Left lung (tissue), 10 donors: Measurements from ENCODE around the gene ACAA1. TPM values are rescaled to one million over a fixed set of nuclear protein-coding genes. Genes with fewer than 3 reads are reported as not detected.
A peak's percentile ranks its signal among the peaks of the same experiment; 100 is the strongest.

Experiments used
- ATAC-seq: fragments of 200-7000 bp; cut with Tn5 transposase; one replicate; pipeline ENCODE4 v1.9.1; 2020; ENCODE audit warnings: moderate library complexity
- DNase-seq, 4 donors: peaks; one replicate each; pipeline ENCODE4 v3.0.0-alpha.2; 2013 to 2020
- H3K27ac ChIP-seq, 2 donors: fragments of 200-600 bp; sonication (generic) in 1 of 2; one replicate each; pipeline versions ENCODE4 v1.5.0 to v1.8.0; 2020 to 2021
- H3K27me3 ChIP-seq, 2 donors: fragments of 200-600 bp; sonication (generic) in 1 of 2; one replicate each; pipeline versions ENCODE4 v1.5.0 to v1.8.0; 2020 to 2021
- H3K36me3 ChIP-seq, 2 donors: fragments of 200-600 bp; sonication (generic) in 1 of 2; one replicate each; pipeline versions ENCODE4 v1.5.0 to v1.8.0; 2020 to 2021
- H3K4me1 ChIP-seq, 2 donors: fragments of 200-600 bp; one replicate each; pipeline ENCODE4 v1.8.0; 2021
- H3K4me3 ChIP-seq, 2 donors: fragments of 200-600 bp; sonication (generic) in 1 of 2; one replicate each; pipeline versions ENCODE4 v1.5.0 to v1.8.0; 2020 to 2021; ENCODE audit warnings: mild to moderate bottlenecking in 1 of 2
- H3K9me3 ChIP-seq, 2 donors: fragments of 200-600 bp; sonication (generic) in 1 of 2; one replicate each; pipeline versions ENCODE4 v1.5.0 to v1.8.0; 2020 to 2021
- CTCF ChIP-seq, 2 donors: fragments of 200-600 bp; sonication (generic) in 1 of 2; IDR thresholded peaks; one replicate each; pipeline versions ENCODE4 v1.5.0 to v1.8.0; 2021; ENCODE audit warnings: antibody characterized with exemption in 2 of 2
- intact Hi-C, 2 donors: fragments of 100-400 bp; cut with DNase I; formaldehyde crosslinking; loops; one replicate each; pipeline versions ENCODE4 v1.11.2 to v1.14.2; 2022
- polyA plus RNA-seq, 6 donors: library from polyadenylated mRNA; unstranded; fragments of 120-200 nt; gene quantifications; one replicate each; pipeline ENCODE4 v1.2.1, GENCODE V29; 2013; ENCODE audit not compliant: insufficient read length in 6 of 6
- total RNA-seq, 2 donors: library from RNA; stranded (reverse); fragmentation: NEBNext Ultra II Directional; extraction: Animal tissue kit (Norgen Biotek cat#: 25700); gene quantifications; one replicate each; pipeline ENCODE4 v1.2.1, GENCODE V29; 2021
- donor health status: DM: no; HTN: yes; CAD: no.
- donor health status: DM: no; HTN: no; CAD: no.

ACAA1 gene
- total and polyA plus RNA-seq, 8 donors = 54.3 to 106 (median 60.2) TPM

- DNase-seq (peak in 1 of 4 donors; percentile 25), ATAC-seq (no peak)
- TF ChIP-seq CTCF (IDR thresholded peaks at IDR 0.05) = no peak
- H3K4me3 ChIP-seq = no peak overlapping the region
- H3K4me1 ChIP-seq = peaks cover 0 to 8% of the 10 kb centered on the region in 2 donors
- no peaks in the 10 kb centered on the region for H3K9me3 ChIP-seq
- no peaks in the 10 kb centered on the region for H3K27me3 ChIP-seq
- H3K36me3 ChIP-seq = peaks cover 0 to 63% of the 10 kb centered on the region in 2 donors
- intact Hi-C loops = loop anchor here in 1 of 2 donors (10.0 kb wide), 1 partner anchor 355 kb away; no protein-coding TSS in a partner anchor
- H3K27ac ChIP-seq = no peak overlapping the region
Measured at GRCh38 chr3:38119821-38120692, 16.9 kb downstream of the ACAA1 start.

DNA sequence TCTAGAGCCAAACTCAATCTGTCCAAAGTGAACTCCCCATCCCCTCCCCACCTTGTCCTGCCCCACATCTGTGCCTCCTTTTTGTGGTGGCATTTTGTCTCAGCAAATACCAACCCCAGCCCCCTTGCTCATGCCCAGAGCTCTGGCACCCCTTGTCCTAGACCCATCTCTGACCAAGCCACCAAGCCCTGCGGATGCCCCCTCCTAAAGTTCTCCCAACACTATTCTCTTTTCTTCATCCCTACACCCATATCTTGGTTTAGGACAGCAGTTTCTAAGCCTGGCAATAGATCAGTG, 17.7 kb downstream of the ACAA1 start:
- intact Hi-C loops = no loop called here
- H3K9me3 ChIP-seq = no peaks in the 10 kb centered on the region
- H3K27me3 ChIP-seq = no peaks in the 10 kb centered on the region
- no peak for TF ChIP-seq CTCF (IDR thresholded peaks at IDR 0.05)
- peaks cover 0 to 54% of the 10 kb centered on the region in 2 donors for H3K36me3 ChIP-seq
- peaks cover 0 to 8% of the 10 kb centered on the region in 2 donors for H3K4me1 ChIP-seq
- no peak overlapping the region for H3K4me3 ChIP-seq
- H3K27ac ChIP-seq = no peak overlapping the region
- ATAC-seq (no peak), DNase-seq (no peak)

DNA sequence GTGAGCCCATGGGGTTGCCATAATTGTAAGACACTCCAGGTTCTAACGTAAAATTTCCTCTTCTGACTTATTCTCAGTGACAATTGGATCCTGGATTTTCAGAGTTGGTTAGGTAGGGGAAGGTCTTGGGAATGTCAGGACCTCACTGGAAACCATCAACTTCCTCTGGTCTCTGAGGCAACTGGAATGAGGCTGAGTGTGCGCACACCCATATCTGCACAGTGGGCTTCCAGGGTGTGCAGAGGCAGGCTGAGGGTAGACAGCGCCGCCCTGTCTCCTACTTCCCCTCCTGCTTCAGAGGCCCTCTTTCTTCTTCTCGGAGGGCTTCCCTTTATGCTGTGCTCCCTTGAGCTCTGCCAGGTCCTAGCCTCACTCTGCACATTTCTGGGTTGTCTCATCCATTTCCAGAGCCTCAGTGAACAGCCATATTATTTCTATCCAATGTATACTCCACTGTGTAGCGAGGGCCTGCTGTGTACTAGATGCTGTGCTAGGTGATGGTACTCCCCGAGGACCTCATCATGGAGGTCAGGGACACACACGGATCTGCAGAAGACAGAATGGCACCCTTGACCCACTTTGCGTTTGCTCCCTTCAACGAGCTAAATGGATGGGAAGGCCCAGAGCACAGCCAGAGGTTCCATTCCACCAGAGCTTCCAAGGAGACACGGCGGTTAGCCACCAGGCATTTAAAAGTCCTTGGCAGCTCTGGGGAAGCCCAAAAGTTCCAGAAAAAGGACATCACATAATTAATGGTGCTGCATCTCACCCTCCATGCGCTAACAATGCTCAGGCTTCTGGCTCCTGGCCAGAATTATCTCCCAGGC, 18.3 kb downstream of the ACAA1 start:
- no peak for TF ChIP-seq CTCF (IDR thresholded peaks at IDR 0.05)
- peaks cover 0 to 48% of the 10 kb centered on the region in 2 donors for H3K36me3 ChIP-seq
- no peaks in the 10 kb centered on the region for H3K27me3 ChIP-seq
- no peaks in the 10 kb centered on the region for H3K9me3 ChIP-seq
- intact Hi-C loops = no loop called here
- H3K4me1 ChIP-seq = peaks cover 0 to 8% of the 10 kb centered on the region in 2 donors
- ATAC-seq (no peak), DNase-seq (peak in 1 of 4 donors; percentile 19)
- no peak overlapping the region for H3K4me3 ChIP-seq
- H3K27ac ChIP-seq = no peak overlapping the region

DNA sequence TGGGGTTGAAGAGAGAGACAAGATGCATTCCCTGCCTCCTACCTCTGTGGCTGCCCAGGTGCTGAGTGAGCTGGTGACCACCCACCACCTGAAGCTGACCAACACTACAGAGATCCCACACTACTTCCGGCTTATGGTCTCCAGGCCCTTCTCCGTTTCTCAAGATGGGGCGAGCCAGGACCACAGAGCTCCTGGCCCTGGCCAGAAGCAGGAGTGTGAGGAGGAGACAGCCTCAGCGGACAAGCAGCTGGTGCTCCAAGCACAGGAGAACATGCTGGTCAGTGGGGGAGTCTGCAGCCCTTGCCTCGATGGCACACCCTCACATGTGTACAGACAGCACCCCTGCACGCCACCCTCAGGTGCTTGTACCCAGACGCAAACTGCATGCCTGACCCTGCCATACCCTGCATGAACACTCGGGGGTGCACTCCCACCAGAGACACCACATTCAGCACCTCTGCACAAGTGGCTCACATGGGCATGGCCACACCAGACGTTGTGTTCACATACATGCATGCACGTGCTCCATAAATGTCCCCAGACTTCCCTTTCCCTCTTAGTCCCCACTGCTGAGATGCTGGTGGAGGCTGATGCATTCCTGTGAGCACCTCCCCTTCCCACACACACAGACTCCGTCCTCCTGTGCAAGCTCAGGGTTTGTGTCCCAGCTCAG, 19.0 kb downstream of the ACAA1 start:
- Histone ChIP-seq H3K4me1 (peaks cover 0 to 8% of the 10 kb centered on the region in 2 donors), H3K27me3 (no peaks in the 10 kb centered on the region), H3K27ac (no peak overlapping the region), H3K4me3 (no peak overlapping the region), H3K36me3 (peaks cover 0 to 41% of the 10 kb centered on the region in 2 donors), H3K9me3 (no peaks in the 10 kb centered on the region)
- peak; percentile 90 for ATAC-seq
- intact Hi-C loops = no loop called here
- peak in 3 of 4 donors; percentile 52 to 84 (median 71) for DNase-seq
- TF ChIP-seq CTCF (IDR thresholded peaks at IDR 0.05) = peak; percentile 56 to 79
